AG09319 (cell line): ENCODE measurements around the gene SHROOM3.

Experiments
- DNase-seq: peaks from one replicate; pipeline ENCODE4 v3.0.0-alpha.2; 2010; ENCODE audit warnings: low read depth; ENCODE audit errors: extremely low read depth
- TF ChIP-seq, protein P1 (sequence below): IDR thresholded peaks from 2 replicates; pipeline ENCODE4 v1.5.1; 2011; ENCODE audit warnings: low read depth, mild to moderate bottlenecking, inconsistent platforms, low read length, moderate library complexity

SHROOM3 gene

DNA sequence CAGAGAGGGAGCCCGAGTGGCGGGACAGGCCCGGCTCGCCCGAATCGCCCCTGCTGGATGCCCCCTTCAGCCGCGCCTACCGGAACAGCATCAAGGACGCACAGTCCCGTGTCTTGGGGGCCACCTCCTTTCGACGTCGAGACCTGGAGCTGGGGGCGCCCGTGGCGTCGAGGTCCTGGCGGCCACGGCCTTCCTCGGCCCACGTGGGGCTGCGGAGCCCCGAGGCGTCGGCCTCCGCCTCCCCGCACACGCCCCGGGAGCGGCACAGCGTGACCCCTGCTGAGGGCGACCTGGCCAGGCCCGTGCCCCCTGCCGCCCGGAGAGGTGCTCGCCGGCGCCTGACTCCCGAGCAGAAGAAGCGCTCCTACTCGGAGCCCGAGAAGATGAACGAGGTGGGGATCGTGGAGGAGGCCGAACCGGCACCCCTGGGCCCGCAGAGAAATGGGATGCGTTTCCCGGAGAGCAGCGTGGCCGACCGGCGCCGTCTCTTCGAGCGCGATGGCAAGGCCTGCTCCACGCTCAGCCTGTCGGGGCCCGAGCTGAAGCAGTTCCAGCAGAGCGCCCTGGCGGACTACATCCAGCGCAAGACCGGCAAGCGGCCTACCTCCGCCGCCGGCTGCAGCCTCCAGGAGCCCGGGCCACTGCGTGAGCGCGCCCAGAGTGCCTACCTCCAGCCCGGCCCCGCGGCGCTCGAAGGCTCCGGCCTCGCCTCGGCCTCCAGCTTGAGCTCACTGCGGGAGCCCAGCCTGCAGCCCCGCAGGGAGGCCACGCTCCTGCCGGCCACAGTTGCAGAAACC, 306.0 kb downstream of the SHROOM3 start:
- no peak for DNase-seq
- TF ChIP-seq, protein P1, sequence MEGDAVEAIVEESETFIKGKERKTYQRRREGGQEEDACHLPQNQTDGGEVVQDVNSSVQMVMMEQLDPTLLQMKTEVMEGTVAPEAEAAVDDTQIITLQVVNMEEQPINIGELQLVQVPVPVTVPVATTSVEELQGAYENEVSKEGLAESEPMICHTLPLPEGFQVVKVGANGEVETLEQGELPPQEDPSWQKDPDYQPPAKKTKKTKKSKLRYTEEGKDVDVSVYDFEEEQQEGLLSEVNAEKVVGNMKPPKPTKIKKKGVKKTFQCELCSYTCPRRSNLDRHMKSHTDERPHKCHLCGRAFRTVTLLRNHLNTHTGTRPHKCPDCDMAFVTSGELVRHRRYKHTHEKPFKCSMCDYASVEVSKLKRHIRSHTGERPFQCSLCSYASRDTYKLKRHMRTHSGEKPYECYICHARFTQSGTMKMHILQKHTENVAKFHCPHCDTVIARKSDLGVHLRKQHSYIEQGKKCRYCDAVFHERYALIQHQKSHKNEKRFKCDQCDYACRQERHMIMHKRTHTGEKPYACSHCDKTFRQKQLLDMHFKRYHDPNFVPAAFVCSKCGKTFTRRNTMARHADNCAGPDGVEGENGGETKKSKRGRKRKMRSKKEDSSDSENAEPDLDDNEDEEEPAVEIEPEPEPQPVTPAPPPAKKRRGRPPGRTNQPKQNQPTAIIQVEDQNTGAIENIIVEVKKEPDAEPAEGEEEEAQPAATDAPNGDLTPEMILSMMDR = no peak

DNA sequence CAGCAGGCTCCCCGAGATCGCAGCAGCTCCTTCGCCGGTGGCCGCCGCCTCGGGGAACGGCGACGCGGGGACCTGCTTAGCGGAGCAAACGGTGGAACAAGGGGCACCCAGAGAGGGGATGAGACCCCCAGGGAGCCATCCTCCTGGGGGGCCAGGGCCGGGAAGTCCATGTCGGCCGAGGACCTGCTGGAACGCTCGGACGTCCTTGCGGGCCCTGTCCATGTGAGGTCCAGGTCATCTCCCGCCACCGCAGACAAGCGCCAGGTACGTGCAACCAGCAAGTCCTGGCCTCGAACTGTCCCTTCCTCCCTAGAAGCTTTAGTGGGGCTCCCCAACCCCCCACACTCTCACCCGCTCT, 306.6 kb downstream of the SHROOM3 start:
- no peak for DNase-seq
- TF ChIP-seq, protein P1 = no peak

DNA sequence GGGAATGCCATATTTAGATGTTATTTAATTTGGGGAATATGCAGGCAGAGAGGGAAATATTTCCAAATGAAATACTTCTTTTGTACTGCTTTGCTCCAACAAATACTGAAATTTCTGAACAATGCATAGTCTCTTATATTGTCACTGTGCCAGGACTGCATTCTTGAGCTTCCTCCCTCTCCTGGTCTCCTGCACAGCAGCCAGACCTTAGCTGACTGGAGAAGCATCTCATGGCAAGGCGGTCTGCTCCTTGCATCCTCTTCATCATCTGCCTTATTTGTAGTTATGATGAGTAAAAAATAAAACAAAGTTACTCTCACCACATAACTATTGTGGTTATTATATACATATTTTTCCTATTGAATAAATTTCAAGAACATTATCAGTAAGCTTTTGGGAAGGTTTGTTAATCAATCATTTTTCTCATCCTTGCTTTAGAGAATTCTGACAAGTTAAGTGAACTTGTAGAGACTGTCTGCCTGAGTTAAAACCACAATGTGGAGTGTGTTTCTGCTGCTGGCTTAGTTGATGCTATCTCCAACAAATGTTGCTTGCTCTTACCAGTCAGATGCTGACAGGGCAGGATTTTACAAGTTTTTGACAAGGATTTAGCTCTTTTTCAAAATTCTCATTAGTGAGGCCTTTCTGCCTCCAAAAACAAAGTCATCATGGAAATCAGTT, 309.4 kb downstream of the SHROOM3 start:
- TF ChIP-seq, protein P1 = no peak; the same call in 1 of the 2 replicates
- no peak for DNase-seq

DNA sequence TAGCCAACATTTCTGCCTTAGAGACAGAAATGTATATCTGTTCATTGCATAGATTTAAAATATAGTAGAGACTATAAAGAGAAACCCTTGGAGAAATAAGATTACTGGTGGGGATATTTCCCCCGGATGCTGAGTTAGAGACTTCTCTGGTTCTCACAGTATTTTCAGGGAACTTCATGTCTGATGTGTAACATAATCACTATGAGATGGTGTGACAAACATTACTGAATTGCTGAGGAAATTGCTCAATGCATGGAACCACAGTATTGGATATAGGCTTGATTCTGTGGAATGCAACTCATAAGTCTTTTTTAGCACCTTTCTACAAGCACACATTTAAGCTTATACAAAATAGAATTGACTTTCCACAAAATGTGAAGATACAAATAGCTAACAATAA, 310.2 kb downstream of the SHROOM3 start:
- TF ChIP-seq, protein P1 = no peak
- DNase-seq = no peak

DNA sequence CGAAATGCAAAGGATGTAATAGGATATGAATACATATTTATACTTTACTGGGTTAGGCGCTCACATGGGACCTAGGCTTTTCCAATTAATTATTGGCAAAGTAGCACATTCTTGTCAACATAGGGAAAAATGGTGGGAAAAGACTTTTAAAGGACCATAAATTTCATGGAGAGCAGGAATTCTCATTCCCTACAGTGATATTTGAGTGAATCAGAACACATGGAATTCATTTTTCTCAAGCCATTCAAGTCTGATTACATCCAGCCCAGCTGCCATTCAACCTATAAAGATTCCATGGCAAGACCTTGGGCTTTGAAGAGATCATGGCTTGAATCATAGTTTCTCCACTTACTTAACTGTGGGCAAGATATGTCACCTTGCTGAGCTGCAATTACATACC, 312.5 kb downstream of the SHROOM3 start:
- TF ChIP-seq, protein P1 = no peak
- DNase-seq = no peak

DNA sequence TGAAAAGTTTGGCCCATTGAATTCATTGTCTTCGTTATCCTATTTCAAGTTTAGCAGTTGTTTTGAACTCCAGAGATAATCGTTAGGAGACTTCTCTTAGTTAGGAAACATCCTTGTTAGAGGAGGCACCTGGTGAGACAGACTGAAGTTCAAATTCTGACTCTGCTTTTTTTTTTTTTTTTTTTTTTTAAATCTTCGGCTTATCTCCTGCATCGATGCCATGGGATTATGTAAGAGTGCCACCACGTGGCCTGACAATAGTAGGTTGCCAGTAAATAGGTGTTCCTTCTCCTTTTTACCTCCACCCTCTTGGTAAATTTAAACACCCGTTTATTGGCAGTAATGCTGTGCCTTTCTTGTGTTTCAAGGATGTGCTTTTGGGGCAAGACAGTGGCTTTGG, 313.6 kb downstream of the SHROOM3 start:
- TF ChIP-seq, protein P1 = no peak; the same call in 1 of the 2 replicates
- DNase-seq = no peak

DNA sequence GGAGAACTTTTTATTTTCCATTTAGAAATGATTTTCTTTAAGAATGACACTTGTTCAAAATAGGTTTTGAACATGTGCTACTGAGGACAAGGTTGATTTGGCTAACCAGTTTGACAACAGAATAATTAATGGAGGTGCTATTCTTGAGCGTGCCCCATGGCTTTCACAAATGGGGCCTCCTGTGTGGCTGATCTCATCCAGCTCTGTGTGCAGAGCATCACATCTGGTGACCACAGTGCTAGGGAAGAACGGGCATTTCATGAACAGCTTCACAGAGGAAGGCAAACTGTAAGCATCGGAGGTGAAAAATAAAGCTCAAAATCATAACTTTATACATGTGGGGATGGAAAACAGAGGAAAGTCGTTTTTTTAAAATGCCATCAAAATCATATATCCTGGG, 314.3 kb downstream of the SHROOM3 start:
- DNase-seq = no peak
- TF ChIP-seq, protein P1 = no peak
